ENCODE results near the gene MTA3. TPM values are rescaled to one million over a fixed set of nuclear protein-coding genes. Genes with fewer than 3 reads are reported as not detected.
"Not testable (repeated sequence)": the region's sequence is repeated elsewhere in the genome, so short reads cannot be mapped to it uniquely, and the experiment has no call there.

The MTA3 gene
- total RNA-seq, 4 donors from 2014 or later: 25.6 to 89.1 (median 64.0) TPM

DNA sequence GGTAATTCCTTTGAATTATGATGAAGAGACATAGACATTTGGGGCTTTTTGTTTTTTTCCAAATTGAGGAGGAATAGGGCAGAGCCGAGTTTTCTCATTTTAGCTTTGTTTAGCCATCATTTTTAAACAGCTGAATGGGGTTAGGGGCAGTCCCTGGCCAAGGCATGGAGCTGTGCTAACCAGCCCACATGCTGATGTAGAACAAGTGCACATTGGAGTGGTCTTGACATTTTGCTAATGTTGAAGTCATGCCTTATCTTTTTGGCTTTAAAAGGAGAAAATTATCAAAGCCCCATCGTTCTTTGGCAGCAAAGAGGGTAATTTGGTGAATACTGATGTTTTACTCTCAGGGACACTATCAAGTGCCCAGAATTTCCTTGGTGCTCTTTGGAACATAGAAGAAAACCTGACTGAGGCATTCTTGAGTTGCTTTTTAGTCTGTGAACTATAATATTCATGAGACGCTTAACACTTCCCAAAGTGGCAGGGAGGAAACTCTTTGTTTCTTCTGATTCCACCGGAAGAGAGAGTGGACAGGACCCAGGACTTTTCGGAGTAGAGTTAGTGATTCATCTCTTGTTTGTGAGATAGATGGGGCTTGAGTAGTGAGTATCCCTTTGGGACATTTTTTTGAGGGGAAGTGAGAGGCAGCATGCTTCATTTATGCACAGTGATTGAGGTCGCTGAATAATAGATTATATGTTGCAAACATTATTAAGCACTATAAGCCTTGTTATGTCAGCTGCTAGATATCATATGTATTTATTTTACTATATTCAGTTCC is 45.0 kb downstream of the MTA3 start:
- Histone ChIP-seq H3K27me3 (no peaks in the 10 kb centered on the region), H3K4me1 (no peaks in the 10 kb centered on the region), H3K9me3 (no peaks in the 10 kb centered on the region), H3K27ac (no peak overlapping the region), H3K36me3 (no peaks in the 10 kb centered on the region), H3K4me3 (no peak overlapping the region)
- no peak for DNase-seq
- no peak for TF ChIP-seq POLR2A (IDR thresholded peaks at IDR 0.05)
- TF ChIP-seq, protein P1, sequence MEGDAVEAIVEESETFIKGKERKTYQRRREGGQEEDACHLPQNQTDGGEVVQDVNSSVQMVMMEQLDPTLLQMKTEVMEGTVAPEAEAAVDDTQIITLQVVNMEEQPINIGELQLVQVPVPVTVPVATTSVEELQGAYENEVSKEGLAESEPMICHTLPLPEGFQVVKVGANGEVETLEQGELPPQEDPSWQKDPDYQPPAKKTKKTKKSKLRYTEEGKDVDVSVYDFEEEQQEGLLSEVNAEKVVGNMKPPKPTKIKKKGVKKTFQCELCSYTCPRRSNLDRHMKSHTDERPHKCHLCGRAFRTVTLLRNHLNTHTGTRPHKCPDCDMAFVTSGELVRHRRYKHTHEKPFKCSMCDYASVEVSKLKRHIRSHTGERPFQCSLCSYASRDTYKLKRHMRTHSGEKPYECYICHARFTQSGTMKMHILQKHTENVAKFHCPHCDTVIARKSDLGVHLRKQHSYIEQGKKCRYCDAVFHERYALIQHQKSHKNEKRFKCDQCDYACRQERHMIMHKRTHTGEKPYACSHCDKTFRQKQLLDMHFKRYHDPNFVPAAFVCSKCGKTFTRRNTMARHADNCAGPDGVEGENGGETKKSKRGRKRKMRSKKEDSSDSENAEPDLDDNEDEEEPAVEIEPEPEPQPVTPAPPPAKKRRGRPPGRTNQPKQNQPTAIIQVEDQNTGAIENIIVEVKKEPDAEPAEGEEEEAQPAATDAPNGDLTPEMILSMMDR (IDR thresholded peaks at IDR 0.05): no peak
- intact Hi-C loops (cut with DNase I; ENCODE audit: low total_unique reads): no loop called here

DNA sequence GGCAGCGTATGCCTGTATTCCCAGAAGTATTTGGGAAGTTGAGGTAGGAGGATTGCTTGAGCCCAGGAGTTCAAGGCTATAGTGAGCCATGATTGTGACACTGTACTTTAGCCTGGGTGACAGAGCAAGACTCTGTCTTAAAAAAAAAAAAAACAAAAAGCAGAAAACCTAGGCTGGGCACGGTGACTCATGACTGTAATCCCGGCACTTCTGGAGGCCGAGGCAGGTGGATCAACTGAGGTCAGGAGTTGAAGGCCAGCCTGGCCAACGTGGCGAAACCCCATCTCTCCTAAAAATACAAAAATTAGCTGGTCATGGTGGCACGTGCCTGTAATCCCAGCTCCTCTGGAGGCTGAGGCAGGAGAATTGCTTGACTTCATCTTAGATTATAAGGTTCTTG is 46.4 kb downstream of the MTA3 start:
- intact Hi-C loops (cut with DNase I; ENCODE audit: low total_unique reads): no loop called here
- TF ChIP-seq, protein P1 (IDR thresholded peaks at IDR 0.05): no peak
- TF ChIP-seq POLR2A (IDR thresholded peaks at IDR 0.05): no peak
- Histone ChIP-seq H3K4me1 (no peaks in the 10 kb centered on the region), H3K4me3 (no peak overlapping the region), H3K9me3 (no peaks in the 10 kb centered on the region), H3K36me3 (no peaks in the 10 kb centered on the region), H3K27me3 (no peaks in the 10 kb centered on the region), H3K27ac (no peak overlapping the region)
- no peak for DNase-seq

DNA sequence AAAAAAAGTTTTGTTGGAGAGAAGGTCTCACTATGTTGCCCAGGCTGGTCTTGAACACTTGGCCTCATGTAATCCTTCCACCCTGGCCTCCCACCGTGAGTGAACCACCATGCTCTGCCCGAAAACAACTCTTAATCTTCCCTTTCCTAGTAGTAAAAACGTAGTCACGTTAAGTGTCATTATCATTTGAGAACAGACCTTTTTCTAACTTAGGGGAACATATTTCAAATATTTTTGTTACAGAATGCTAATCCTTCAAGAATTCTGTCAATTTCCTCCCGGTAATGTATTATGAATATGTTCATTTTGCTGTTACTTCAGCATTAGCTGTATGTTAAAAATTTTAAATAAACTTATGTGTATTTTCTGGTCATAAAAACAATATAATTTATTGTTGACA is 49.7 kb downstream of the MTA3 start:
- TF ChIP-seq, protein P1 (IDR thresholded peaks at IDR 0.05): no peak
- no peak for TF ChIP-seq POLR2A (IDR thresholded peaks at IDR 0.05)
- Histone ChIP-seq H3K9me3 (no peaks in the 10 kb centered on the region), H3K4me3 (no peak overlapping the region), H3K27ac (no peak overlapping the region), H3K4me1 (no peaks in the 10 kb centered on the region), H3K27me3 (no peaks in the 10 kb centered on the region), H3K36me3 (no peaks in the 10 kb centered on the region)
- no peak for DNase-seq
- intact Hi-C loops (cut with DNase I; ENCODE audit: low total_unique reads): no loop called here

DNA sequence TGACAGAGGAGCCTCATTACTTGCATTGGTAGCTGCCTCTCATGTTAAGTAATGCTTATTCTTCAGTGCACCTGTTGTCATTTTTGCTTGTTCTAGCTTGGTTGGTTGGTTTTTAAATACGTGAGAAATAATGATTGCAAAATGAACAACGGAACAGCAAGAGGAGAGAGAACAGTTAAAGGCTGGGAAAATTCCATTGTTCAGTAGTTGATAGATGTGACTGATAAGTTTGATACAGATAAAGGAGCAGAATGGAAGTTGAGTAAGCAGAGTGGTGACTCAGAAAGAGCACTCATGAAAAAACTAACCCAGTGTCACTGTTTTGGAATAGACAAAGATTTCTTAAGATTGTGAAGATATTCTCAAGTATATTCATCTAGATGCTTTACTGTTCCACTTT is 50.5 kb downstream of the MTA3 start:
- no peak for TF ChIP-seq POLR2A (IDR thresholded peaks at IDR 0.05)
- TF ChIP-seq, protein P1 (IDR thresholded peaks at IDR 0.05): no peak
- no peaks in the 10 kb centered on the region for H3K36me3 ChIP-seq
- intact Hi-C loops (cut with DNase I; ENCODE audit: low total_unique reads): no loop called here
- DNase-seq: no peak
- H3K4me3 ChIP-seq: no peak overlapping the region
- no peak overlapping the region for H3K27ac ChIP-seq
- no peaks in the 10 kb centered on the region for H3K9me3 ChIP-seq
- H3K4me1 ChIP-seq: no peaks in the 10 kb centered on the region
- H3K27me3 ChIP-seq: no peaks in the 10 kb centered on the region

DNA sequence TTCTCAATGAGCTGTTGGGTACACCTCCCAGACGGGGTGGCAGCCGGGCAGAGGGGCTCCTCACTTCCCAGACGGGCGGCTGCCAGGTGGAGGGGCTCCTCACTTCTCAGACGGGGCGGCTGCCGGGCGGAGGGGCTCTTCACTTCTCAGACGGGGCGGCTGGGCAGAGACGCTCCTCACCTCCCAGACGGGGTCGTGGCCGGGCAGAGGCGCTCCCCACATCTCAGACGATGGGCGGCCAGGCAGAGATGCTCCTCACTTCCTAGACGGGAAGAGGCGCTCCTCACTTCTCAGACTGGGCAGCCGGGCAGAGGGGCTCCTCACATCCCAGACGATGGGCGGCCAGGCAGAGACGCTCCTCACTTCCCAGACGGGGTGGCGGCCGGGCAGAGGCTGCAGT is 53.2 kb downstream of the MTA3 start:
- H3K4me1 ChIP-seq; DNase-seq; intact Hi-C loops (cut with DNase I; ENCODE audit: low total_unique reads): not testable (repeated sequence)

More for the DNA sequence above, 53.2 kb downstream of the MTA3 start:
- H3K9me3 ChIP-seq, H3K4me3 ChIP-seq, H3K27ac ChIP-seq, H3K27me3 ChIP-seq, H3K36me3 ChIP-seq: not testable (repeated sequence)
